ENCODE data around the gene AIFM2. TPM values are rescaled to one million over a fixed set of nuclear protein-coding genes. Genes with fewer than 3 reads are reported as not detected.

Gene AIFM2
- total and polyA plus RNA-seq, 9 of the 15 experiments (the other 6 are each of a cell fraction or from before 2014, with no cell fraction given) = 2.7 to 14.1 (median 9.2) TPM

- TF ChIP-seq, protein P1, sequence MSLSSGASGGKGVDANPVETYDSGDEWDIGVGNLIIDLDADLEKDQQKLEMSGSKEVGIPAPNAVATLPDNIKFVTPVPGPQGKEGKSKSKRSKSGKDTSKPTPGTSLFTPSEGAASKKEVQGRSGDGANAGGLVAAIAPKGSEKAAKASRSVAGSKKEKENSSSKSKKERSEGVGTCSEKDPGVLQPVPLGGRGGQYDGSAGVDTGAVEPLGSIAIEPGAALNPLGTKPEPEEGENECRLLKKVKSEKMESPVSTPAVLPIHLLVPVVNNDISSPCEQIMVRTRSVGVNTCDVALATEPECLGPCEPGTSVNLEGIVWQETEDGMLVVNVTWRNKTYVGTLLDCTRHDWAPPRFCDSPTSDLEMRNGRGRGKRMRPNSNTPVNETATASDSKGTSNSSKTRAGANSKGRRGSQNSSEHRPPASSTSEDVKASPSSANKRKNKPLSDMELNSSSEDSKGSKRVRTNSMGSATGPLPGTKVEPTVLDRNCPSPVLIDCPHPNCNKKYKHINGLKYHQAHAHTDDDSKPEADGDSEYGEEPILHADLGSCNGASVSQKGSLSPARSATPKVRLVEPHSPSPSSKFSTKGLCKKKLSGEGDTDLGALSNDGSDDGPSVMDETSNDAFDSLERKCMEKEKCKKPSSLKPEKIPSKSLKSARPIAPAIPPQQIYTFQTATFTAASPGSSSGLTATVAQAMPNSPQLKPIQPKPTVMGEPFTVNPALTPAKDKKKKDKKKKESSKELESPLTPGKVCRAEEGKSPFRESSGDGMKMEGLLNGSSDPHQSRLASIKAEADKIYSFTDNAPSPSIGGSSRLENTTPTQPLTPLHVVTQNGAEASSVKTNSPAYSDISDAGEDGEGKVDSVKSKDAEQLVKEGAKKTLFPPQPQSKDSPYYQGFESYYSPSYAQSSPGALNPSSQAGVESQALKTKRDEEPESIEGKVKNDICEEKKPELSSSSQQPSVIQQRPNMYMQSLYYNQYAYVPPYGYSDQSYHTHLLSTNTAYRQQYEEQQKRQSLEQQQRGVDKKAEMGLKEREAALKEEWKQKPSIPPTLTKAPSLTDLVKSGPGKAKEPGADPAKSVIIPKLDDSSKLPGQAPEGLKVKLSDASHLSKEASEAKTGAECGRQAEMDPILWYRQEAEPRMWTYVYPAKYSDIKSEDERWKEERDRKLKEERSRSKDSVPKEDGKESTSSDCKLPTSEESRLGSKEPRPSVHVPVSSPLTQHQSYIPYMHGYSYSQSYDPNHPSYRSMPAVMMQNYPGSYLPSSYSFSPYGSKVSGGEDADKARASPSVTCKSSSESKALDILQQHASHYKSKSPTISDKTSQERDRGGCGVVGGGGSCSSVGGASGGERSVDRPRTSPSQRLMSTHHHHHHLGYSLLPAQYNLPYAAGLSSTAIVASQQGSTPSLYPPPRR (CRISPR knock-in tag; IDR thresholded peaks at IDR 0.05; ENCODE audit: borderline replicate concordance) = no peak
- TF ChIP-seq PML (IDR thresholded peaks at IDR 0.05; ENCODE audit: low read length) (no peak), RFX7 (CRISPR knock-in tag; IDR thresholded peaks at IDR 0.05) (no peak), IFI16 (CRISPR knock-in tag; IDR thresholded peaks at IDR 0.05) (no peak)
- TF ChIP-seq, protein P2, sequence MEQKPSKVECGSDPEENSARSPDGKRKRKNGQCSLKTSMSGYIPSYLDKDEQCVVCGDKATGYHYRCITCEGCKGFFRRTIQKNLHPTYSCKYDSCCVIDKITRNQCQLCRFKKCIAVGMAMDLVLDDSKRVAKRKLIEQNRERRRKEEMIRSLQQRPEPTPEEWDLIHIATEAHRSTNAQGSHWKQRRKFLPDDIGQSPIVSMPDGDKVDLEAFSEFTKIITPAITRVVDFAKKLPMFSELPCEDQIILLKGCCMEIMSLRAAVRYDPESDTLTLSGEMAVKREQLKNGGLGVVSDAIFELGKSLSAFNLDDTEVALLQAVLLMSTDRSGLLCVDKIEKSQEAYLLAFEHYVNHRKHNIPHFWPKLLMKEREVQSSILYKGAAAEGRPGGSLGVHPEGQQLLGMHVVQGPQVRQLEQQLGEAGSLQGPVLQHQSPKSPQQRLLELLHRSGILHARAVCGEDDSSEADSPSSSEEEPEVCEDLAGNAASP (IDR thresholded peaks at IDR 0.05) = no peak
- TF ChIP-seq, protein P3, sequence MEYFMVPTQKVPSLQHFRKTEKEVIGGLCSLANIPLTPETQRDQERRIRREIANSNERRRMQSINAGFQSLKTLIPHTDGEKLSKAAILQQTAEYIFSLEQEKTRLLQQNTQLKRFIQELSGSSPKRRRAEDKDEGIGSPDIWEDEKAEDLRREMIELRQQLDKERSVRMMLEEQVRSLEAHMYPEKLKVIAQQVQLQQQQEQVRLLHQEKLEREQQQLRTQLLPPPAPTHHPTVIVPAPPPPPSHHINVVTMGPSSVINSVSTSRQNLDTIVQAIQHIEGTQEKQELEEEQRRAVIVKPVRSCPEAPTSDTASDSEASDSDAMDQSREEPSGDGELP (CRISPR knock-in tag; IDR thresholded peaks at IDR 0.05; ENCODE audit: borderline replicate concordance) = no peak
Measured at GRCh38 chr10:70155255-70155838, 22.7 kb upstream of the AIFM2 start (continued).
